Measurements from ENCODE around the gene HNRNPF.

GRCh38 chr10:43338117-43338516 lies 70.9 kb downstream of the HNRNPF start:
- TF ChIP-seq CTCF (IDR thresholded peaks at IDR 0.05) (no peak), POLR2A (IDR thresholded peaks at IDR 0.05) (no peak)
